ENCODE measurements around the gene WASF2.
"Not testable (repeated sequence)": the region's sequence is repeated elsewhere in the genome, so short reads cannot be mapped to it uniquely, and the experiment has no call there.

WASF2 gene

DNA sequence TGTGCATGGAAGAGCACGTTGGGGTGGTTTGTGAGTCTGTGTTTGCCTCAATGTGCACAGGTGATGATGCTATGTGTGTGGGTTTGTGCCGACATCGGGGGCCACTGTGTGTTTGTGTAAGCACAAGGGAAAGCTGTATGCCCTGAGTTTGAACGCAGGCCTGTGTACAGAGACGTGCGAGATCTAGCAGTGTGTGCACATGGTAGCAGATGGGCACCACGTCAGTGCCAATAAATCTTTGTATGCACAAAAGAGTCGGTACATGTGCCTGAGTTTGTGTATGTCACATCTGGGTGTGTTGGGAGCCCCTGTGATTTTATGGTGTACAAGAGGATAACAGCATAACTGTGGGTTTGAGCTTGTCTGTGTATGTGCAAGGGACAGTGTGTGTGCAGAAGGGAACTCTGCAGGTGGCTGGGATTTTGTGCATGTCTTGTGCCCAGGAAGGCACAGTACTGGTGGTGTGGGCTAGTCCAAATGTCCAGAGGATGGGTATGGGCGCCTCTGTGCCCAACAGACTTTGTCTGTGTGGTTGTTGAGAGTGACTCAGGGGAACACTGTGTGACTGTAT, 32.0 kb upstream of the WASF2 start:
- peak; percentile 24 for DNase-seq

DNA sequence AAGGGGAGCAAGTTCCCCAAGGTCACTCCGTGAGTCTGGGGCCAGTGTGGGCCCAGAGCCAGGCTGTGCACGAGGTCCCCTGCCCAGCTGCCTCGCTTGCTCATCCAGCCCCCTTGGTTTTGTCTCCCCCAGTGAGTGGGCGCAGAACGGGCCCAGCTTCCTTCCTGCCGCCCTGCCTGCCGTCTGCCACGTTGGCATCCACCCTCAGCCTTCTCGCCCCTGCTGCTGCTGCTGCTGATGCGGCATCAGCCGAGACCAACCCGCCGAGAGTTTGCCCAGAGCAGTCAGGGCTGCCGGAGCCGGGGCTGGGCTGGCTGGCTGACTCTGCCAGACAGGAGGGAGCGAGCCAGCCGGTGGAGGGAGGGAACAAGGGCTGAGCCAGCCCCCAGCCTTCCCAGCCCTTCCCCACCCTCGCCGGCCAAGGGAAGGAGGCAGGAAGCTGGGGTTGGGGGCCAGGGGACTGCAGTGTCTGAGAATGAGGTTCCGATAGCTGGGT, 31.4 kb upstream of the WASF2 start:
- DNase-seq: peak; percentile 63

DNA sequence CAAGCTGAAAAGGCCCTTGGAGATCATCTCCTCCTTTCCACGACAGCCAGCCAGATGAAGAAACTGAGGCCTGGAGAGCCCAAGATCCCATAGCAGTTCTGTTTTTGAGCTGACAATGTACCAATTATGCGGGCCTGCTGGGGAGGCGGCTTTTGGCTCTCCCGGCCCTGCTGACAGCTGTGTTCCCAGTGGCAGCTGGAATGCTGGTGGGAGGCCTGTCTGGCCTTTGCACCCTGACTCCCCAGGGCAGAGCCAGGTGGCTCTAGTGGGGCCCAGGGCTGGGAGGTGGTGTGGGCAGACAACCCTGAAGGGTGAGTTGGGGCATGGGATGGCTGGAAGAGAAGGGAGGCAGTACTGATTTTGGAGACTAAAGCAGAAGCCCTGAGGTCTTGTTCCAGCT, 30.7 kb upstream of the WASF2 start:
- no peak for DNase-seq

DNA sequence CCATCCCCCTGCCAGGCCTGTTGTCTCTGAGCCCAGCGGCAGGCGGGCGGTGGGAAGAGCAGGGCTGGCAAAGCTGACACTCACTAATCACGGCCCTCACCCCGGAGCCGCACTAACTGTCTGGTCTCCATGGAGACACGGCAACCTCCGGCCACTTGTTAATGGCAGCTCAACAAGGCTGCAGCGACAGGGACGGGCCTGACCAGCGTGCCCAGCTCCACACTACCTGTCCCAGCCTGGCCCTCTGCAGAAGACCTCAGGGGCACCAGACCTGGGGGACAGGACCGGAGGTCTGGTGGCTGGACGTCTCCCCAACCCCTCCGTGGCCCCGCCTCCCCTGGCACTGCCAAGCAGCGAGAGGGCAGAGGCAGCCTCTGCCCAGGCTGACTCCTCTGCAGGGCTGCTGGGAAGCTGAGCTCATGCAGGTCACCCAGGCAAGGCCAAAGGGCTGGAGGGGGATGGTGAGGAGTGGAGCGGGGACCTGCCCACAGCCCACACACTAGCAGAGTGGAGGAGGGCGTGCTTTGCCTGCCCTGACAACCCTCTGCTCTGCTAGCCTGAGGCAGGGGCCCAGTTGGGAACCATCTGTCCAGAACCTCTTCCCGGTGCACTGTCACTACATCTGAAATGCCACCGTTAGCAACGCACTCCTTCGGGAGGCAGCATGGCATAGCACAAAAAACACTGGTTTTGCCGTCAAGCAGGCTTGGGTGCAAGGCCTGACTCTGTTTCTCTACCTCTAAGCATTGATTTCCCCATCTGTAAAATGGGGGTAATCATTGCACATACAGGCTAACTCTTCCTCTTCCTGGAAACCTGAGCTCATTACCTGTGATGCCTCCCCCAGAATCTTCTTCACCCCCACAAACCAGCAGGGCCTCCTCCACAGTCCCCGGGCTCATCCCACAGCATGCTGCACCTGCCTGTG, 29.6 kb upstream of the WASF2 start:
- no peak for DNase-seq

DNA sequence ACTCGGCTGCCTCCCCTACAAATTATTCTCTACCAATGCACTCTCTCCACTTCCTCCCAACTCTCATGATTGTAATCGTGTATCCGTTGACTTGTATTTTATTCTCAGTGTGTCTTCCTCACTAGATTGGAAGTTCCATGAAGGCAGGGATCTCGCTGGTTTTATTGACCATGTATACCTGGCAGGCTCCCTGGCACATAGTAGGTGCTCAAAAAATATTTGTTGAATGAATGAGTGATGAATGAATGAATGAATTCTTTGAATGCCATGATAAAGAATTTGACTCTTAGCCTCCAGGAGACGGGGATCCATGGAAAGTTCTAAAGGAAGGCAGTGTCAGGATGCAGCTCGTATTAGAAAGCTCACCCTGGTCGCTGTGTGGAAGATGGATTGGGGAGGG, 28.8 kb upstream of the WASF2 start:
- no peak for DNase-seq

DNA sequence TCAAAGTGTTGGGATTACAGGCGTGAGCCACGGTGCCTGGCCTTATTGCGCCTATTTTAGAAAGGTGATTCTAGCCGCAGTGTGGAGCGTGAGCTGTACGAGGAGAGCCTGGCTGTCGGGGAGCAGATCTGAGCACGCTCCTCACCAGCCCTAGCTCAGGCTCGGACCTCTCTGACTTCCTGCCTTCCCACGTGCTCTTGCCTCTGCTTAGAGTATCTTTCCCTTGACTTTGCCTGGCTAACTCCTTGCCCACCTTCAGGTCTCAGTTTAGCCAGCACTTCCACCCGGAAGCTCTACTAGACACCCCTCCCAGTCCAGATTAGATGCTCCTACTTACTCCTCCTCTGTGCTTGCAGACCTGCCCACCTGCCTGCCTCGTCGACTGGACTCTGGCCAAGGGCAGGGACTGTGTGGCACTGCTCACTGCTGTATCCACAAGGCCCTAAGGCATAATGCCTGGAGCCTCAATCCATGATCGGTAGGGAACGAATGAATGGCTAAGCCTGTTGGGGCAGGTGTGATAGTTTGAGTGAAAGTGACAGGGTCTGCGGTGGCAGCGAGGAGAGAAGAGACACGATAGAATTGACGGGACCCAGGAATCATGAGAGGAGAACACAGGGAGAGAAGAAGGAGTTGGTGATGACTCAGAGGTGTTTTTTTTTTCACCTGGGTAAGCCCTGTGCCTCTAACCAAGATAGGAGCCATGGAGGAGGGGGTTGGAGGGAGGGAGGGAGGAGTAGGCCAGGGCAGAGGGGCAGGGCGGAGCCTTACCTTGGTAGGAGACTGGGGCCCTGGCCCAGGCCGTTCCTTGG, 28.1 kb upstream of the WASF2 start:
- DNase-seq: no peak

DNA sequence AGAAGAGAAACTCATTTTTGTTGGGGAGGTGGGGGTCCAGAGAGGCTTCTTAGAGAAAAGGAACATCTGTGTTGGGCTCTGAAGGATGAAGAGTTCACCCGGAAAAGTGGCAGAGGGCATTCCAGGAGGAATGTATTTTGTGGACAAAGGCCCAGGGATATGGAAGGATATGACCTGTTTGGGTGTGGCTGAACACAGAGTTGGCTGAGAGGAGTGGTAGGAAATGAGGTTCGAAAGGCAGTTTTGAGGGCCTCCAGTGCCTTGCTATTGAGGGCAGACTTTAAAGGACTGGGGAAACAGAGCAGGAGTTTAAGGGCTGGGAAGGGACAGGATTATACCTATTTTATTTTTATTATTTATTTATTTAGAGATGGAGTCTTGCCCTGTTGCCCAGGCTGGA, 27.3 kb upstream of the WASF2 start:
- DNase-seq: no peak

DNA sequence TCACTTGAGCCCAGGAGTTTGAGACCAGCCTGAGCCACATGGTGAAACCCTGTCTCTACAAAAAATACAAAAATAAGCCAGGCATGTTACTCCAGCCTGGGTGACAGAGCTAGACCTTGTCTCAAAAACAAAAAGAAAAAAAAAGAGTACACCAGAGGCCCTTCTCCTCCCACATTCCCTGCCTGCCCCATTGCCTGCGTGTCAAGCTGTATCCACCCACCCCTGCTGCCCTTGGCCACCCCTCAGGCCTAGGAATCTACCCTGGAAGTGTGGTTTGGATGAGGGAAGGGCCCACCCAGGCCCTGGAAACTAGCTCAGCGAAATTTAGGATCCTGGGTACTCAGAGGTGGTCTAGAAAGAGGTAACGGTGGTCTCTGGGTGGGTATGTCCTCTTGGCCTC, 25.7 kb upstream of the WASF2 start:
- no peak for DNase-seq

DNA sequence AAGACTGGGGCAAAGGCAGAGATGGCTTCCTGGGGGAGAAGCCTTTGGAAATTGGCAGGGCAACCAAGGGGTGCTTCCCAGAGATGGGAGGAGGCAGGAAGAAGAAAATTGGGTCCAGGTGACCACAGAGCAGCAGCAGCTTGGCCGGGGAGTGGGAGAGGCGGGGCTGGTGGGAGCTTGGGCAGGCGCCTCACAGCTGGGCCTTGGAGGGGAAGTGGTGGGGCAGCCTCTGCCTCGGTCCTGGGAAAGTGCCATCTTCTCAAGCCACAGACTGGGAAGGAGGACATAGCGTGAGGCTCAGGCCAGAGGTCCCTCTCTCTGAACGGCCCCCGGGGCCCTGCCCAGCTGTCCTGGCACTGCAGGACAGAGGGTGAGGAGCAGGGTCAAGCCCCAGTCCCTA, 24.0 kb upstream of the WASF2 start:
- DNase-seq: no peak

DNA sequence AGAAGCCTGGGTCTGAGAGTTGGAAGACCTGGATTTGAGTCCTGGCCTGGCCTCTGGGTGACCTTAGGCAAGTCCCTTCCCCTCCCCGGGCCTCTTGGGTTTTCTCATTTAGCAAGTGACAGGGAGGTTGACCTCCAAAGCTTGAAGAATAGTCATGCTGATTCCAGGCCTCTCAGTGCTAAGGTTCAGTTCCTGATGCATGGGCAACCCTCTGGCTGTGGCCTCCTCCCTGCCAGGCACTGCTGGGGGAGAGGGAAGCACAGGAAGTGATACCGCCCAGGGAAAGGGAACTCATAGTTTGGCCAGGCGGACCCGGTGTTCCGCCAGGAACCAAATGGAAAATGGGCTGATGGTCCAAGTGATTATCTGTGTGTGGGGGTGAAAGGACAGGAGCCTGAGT, 23.6 kb upstream of the WASF2 start:
- no peak for DNase-seq

DNA sequence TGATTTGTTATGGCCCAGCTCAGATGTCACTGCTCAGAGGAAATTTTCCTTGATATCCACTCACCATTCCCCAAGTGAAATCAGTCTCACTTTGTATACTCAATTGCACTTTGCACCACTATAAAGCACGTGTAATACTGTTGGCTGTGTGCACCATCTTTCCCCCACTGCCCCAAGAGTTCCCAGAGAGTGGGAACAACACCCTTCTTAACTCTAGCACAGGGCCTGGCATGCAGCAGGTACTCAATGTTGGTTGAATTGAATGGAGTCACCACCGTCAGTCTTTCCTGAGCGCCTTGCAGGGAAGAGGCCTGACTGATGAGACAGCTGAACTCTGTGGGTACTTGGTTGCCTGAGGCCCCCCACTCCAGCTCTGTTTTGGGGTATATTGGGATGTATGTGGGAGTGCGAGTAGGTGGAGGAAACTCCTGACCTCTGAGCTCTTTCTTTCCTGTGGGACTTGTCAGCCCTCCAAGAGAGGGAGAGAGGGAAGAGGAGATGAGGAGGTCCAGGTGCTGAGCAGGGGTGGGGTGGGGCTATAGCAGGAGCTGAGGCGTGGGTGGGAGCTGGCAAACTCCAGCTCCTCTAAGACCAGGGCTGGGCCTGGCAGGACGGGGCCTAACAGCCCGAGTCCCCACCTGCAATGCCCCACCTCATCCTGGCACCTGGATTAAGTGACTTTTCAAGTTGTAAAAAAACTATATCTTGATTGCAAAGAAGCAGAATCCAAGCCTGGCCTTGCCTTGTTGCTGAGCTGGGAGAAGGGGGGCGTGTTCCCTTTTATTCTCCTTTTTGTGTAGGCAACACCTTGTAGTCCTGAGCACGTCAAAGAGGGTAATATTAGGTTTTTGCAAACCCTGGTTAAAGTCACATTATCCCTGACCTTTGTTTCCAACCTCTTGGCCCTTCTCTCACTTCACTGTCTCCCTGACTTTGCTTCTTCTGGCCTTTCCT, 19.4 kb upstream of the WASF2 start:
- no peak for DNase-seq

DNA sequence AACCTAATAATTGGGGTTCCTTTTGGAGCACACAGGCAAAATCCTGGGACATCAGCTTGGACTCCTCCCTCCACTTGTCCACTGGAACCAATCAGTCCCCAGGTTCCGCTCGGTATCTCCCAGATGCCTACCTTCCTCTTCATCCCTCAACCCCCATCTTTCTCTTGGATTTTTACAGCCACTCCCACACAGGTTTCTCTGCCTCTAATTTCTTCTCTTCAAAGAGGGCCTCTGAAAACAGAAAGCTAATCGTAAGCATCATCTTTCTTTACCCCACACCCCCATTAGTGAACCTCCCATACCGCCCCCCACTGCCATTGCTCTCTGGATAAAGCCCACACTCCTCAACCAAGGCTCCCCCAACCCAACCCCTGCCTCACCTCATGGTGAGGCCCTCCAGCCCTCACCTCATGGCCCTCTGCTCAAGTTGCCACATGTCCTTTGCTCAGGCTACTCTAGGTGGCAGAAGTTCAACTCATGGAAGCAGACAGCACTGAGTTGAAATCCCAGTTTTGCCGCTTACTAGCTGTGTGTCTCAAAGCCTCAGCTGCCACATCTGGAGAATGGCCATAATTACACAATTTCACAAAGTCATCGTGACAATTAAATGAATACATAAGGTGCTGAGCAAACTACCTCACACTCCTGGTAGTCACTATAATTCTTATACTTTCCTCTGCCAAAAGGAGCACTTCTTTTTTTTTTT, 18.1 kb upstream of the WASF2 start:
- DNase-seq: no peak

DNA sequence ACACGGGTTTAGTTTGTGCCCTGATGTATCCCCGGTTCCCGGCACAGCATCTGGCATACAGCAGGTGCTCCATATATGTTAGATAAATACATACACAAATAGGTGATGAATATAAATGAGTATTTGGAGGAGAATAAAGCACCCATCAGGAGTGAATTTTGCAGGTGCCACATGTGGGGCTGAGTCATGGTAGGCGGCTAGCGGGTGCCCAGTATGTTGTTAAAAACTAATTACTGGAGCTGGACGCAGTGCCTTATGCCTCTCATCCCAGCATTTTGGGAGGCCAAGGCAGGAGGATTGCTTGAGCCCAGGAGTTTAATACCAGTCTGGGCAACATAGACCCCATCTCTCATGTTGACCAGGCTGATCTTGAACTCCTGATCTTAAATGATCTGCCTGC, 16.7 kb upstream of the WASF2 start:
- no peak for DNase-seq

DNA sequence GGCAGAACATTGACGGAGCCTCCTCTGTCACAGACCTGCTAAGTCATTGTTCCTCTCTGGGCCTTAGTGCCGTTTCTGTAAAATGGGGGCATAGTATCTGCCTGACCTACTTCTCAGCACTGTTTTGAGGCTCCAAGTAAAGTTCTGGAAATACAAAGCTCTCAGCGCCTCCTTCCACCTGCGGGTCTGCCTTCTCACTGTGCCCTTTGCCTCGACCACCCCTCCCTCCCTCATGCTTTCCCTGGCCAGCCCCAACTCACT, 15.4 kb upstream of the WASF2 start:
- no peak for DNase-seq

DNA sequence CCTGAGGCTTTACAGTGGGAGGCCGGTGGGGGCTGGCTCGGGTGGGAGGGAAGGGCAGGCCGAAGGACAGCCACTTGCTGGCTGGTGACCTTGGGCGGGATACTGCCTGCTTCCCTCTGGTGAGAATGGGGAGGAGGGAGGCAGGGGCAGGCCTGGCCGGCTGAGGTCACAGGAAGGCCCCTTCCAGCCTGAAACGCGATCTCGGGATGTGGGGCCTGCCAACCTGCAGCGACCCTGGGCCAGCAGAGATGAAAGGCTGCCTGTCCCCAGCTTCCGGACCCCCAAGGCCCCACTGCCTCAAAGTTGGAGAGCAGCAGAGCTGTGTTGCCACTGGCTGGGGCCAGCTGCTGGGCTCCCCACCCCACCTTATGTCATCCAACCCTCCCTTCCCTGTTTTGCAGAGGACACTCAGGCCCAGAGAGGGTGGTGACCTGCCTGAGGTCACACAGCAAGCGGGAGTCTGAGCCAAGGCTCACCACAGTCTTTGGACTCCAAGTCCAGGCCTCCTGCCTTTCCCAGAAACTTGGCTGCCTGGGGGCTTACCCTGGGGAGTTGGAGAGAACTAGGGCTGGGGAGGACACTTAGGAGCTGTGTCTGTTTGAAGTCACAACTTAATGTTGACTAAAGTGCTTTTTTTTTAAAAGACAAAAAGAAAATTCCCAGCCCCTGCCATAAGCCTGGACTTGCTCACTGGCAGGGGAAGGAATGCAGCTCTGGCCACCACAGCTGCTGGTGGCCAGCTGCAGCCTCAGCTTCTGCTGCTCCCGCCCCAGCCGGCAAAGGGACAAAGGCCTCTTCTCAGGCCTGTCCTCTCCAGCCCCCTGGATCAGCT, 14.8 kb upstream of the WASF2 start:
- no peak for DNase-seq

DNA sequence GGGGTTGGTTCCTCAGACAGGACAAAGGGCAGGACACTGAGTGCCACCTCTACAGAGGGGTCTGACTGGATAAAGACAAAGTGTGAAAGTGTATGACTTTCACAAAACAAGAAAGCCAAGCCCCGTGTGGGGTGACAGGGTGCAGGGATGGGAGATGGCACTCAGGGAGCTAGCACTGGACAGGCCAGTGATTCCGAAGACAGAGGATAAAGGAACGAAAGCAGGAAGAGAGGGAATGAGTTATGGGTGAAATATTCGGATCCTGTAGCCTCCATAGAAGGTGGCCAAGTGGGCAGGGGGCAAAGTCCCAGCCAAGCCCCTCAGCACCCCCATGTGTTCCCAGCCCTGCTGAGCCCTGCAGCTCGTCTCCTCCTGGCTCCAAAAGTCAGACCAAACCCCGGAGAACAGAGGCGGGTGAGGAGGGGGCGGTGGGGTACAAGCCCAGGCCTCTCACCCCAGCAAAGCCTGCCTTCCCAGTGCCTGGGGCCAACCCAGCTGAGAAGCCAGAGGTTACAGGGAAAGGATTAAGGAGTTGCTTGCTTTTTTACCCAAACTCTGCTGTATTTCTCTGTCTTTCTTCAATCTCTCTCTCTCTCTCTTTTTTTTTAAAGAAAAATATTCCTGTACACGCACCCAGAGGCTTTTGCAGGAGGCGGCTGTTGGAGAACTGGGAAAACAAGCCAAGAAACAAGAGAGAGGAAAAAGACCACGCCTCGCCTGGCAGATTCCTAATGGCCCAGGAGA, 14.0 kb upstream of the WASF2 start:
- DNase-seq: no peak

DNA sequence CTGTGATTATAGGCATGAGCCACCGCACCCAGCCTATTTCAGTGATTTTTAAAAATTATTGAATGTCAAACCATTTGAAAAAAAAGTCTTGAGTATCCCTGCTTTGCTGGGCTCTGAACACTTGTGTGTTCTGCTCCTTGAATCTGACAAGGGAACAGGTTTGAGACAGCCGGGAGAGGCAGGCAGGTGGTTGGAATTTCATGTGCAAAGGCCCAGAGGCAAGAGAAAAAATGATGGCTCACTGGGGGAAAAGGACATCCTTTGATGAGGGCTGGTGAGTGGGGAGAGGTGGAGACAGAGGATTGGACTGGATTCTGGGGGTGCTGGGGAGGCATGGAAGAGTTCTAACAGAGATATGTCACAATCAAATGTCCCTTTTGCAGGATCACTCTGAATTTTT, 13.1 kb upstream of the WASF2 start:
- no peak for DNase-seq

DNA sequence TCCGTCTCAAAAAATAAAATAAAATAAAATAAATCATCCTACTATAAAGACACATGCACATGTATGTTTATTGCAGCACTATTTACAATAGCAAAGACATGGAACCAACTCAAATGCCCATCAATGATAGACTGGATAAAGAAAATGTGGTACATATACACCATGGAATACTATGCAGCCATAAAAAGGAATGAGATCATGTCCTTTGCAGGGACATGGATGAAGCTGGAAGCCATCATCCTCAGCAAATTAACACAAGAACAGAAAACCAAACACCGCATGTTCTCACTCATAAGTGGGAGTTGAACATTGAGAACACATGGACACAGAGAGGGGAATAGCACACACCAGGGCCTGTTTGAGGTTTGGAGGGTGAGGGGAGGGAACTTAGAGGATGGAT, 11.2 kb upstream of the WASF2 start:
- not testable (repeated sequence) for DNase-seq

DNA sequence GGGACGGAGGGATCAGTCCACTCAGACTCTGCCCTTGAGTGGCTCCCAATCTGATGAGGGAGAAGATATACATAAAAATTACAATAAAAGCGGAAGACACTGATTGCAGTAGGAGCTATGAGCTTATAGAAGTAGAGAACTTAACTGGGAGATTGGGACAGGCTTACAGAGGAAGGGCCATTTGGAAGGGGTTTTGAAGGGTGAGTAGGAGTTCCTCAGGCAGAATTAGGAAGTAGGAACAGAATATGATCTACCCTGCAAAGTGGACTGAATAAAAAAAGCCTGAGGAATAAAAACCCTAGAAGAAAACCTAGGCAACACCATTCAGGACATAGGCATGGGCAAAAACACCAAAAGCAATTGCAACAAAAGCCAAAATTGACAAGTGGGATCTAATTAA, 9.2 kb upstream of the WASF2 start:
- no peak for DNase-seq

DNA sequence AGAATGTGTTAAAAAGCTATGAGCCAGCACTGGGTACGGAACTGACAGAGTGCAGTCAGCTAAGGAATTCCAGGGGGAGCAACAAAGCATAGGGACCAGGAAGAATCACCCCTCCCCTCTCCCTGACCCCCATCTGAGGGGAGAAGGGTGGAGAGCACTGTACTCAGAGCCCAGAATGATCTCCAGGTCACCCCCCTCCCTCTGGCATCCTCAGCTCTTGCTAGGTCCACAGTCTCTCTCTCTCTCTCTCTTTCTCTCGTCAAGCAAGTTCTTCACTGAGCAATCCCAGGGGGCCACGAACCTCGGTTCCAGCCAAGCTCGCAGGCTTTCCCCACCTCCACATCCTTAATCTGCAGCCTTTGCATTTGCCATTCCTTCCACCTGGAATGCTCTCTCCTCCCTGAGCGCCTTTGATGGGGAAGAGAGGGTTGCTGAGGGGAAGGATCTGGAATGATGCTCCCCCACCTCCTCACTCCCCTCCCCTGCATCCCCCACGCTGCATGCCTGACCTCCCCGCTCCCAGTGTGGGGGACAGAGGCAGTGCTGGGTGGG, 6.7 kb upstream of the WASF2 start:
- DNase-seq: no peak

Measured in activated naive CD4-positive, alpha-beta T cell treated with anti-CD3 and anti-CD28 coated beads, Interleukin-2, amount 50 U/mL, for 16 hours (primary cell).